Measurements from ENCODE around the gene C11orf24.
A peak's percentile ranks its signal among the peaks of the same experiment; 100 is the strongest.
"Not testable (repeated sequence)": the region's sequence is repeated elsewhere in the genome, so short reads cannot be mapped to it uniquely, and the experiment has no call there.

Gene C11orf24

DNA sequence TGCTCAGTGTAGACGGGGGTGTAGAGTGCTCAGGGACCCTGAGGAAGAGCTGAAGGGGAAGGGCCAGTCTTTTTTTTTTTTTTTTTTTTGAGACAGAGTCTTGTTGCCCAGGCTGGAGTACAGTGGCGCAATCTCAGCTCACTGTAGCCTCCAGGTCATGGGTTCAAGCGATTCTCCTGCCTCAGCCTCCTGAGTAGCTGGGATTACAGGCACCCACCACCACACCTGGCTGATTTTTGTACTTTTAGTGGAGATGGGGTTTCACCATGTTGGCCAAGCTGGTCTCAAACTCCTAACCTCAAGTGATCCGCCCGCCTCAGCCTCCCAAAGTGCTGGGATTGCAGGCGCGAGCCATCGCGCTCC lies 27.7 kb upstream of the C11orf24 start:
- not testable (repeated sequence) for DNase-seq (ENCODE audit: low spot score)

DNA sequence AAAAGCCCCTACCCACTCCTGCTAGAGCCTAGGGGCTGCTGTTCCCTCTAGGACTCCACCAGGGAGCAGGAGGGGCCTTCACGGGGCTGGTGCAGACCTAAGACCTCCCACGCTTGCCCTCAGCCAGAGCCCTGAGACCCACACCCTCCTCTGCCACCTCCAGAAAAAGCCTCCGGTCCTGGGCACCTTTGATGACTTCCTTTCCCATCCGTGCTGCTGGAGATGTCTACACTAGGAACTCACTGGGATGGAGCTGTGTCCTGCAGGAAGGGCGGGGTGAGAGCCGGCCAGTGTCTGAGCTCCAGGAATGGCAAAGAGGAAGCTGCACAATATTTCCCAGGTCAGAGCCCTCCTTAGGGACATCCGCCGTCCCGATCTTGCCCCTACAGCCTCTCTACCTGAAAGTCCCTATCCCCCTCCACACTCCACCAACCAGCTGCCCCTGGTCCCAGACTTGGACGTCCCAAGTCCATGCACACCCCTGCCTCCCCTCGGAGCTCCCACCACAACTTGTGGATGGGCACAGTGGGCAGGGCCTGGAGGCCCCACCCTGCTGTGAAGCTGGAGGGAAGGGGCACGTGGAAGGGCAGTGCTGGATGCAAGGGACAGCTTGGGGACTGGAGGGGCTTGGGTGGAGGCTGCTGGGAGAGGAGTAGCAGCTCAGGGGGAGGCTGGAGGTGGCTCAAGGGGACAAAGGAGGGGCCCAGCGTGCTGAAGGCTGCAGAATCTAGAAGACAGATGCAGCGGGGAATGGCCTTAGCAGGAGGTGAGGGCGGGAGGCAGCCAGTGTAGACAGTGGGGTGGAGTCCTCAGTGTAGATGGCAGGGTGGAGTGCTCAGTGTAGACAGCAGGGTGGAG lies 27.1 kb upstream of the C11orf24 start:
- peak; percentile 76 for DNase-seq (ENCODE audit: low spot score)

- peak; percentile 95 for DNase-seq (ENCODE audit: low spot score)
Observed at GRCh38 chr11:68297812-68298658, 26.3 kb upstream of the C11orf24 start.

GRCh38 chr11:68297494-68297811 lies 25.7 kb upstream of the C11orf24 start:
- no peak for DNase-seq (ENCODE audit: low spot score)

DNA sequence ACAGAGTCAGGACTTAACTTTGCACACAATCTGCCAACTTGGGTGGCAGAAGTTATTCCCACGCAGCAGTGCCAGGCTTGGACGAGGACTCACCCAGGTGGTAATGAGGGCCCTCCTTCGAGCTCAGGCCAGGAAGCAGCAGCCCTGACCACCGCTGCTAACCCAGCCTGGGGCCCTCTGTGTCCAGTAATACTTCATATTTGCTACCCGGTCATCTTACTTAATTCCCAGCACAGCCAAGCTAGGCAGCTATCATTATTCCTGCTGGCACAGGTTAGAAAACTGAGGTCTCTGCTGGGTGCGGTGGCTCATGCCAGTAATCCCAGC lies 25.2 kb upstream of the C11orf24 start:
- no peak for DNase-seq (ENCODE audit: low spot score)

- no peak for DNase-seq (ENCODE audit: low spot score)
Observed at GRCh38 chr11:68296344-68297051, 24.7 kb upstream of the C11orf24 start.

DNA sequence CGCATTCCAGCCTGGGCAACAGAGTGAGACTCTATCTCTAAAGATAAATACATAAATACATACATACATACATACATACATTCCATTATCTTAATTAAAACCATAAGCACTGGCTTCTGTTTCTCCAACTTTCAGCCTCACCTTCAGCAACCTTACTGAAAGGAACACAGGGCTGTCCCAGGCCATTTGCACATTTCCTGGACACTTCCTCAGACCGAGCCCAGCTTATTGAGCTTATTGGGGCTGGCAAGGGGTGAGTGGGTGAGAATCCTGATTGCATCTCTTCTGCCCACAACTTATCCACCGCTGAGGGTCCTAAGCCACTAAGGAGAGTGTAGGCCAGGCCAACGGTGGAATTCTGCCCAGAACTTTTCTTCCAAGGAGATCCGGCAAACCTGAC lies 24.2 kb upstream of the C11orf24 start:
- DNase-seq (ENCODE audit: low spot score): no peak

DNA sequence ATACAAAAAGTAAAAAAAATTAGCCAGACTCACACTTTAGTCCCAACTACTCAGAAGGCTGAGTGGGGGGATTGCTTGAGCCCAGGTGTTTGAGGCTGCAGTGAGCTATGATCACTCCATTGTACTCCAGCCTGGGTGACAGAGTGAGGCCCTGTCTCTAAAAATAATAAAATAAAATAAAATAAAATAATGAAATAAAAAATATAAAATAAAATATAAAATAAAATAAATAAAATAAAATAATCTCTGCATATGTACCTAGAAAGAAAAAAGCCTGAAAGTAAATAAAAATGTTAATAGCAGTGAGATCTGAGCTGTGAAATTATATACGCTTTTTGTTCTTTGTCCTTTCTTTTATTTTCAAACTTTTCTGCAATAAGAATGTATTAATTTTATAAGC lies 23.5 kb upstream of the C11orf24 start:
- DNase-seq (ENCODE audit: low spot score): no peak

DNA sequence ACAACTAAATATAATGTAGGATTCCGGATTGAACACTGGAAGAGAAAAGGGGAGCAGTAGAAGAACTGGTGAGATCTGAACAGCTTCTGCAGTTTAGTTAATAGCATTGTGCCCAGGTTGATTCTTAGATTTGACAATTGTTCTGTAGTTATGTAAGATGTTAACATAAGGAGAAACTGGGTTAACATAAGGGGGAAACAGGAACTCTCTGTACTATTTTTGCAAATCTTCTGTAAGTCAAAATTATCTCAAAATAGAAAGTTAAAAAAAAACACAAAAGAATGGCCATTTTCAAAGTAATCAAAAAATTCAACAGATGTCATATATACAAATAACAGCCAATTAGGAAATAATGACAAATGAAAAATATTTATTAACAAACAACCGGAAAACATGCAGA lies 21.9 kb upstream of the C11orf24 start:
- DNase-seq (ENCODE audit: low spot score): no peak

DNA sequence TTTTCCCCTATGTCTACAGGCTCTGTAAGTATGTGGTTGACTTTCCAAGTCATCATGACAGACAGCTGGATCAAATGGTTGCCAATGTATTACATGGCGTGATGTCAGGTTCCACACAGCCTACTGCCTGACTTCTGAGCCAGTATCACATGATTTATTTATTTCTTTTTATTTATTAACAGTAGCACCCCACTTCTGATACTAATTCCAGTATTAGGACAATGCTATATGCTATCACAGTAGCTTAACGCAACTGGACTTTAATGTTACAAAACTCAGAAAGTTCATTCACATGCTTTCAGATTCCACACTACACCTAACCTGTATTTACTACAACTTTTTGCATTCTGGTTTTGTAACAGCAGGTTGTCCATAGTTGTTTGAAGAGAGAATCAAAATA lies 17.7 kb upstream of the C11orf24 start:
- no peak for DNase-seq (ENCODE audit: low spot score)

DNA sequence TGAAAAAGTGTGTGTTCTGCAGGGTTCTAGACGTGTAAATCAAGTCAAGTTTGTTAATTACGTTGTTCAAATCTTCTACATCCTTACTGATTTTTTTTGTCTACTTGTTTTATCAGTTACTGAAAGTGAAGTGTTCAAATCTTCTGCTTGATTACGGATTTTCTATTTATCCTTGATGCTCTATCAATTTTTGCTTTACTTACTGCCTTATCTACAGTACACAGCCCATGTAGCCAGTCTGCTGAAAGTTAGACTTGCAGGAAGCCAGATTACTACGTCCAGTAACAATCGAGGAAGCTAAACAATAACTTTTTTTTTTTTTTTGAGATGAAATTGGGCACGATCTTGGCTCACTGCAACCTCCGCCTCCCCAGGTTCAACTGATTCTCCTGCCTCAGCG lies 15.6 kb upstream of the C11orf24 start:
- DNase-seq (ENCODE audit: low spot score): no peak

GRCh38 chr11:68284588-68284987 lies 12.8 kb upstream of the C11orf24 start:
- DNase-seq (ENCODE audit: low spot score): not testable (repeated sequence)

DNA sequence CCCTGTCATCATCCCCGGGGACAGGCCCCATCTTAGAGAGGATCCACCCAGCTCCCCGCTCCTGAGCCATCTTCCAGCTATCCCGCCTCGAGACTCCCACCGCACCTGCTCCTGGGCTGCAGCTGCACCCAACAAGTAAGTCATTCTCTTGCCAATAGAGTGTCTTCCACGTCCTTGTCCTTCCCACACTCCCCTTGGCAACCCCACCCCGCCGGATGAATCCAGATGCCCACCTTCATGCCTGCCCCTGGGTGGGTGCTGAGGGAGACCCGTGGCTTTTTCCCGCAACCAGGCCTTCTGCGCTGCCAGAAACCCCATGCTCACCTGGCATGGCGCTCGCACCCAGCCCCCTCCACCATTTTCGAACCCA lies 11.1 kb upstream of the C11orf24 start:
- no peak for DNase-seq (ENCODE audit: low spot score)

- peak; percentile 59 for DNase-seq (ENCODE audit: low spot score)
Observed at GRCh38 chr11:68282141-68282860, 10.5 kb upstream of the C11orf24 start.

DNA sequence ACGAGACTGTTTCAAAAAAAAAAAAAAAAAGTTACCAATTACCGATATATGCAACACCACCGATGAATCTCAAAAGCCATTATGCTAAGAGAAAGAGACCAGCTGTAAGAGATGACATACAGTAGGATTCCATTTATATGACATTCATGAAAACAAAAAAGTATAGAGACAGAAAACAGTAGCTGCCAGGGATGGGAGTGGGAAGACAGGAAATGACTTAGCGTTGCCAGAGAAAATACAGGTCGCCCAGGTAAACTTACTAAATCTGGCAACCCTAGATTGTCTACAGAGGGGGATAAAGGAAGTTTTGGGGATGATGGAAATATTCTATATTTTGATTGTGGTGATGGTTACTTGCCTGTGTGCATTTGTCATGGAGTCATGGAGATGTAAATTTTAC lies 7.9 kb upstream of the C11orf24 start:
- DNase-seq (ENCODE audit: low spot score): no peak

GRCh38 chr11:68276861-68277260 lies 5.1 kb upstream of the C11orf24 start:
- DNase-seq (ENCODE audit: low spot score): no peak

DNA sequence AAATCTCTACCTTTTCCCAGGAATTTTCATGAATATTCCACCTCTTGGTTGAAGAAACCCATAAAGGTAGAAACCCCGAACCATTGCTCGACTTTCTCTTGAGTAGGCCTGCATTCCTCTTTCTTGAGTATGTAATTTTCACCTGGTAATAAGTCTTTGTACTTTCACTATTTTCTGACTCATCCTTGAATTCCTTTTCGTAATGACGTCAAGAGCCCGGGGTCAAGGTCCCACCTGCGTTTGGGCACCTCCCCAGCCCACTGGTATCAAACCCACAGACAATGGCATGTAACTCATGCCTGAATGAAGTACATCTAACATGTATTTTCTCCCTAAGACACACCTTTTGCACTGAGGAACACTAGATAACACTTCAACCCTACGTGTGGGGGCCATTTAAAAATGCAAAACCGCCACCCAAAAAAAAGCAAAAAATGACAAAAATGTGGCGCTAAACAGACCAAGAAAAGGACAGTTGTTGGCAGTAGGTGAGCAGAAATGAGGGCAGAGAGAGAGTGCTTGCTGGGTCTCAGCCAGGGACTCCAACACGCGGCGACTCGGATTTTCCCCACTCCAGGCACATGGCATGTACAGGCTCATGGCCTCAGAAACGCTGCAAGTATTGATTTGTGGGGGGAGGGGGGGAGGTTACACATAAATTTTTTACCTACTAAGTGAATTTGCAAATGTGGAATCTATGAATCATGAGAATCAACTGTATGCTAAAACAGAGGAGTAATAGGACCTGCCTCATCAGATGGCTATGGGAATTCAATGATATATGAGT lies 4.1 kb upstream of the C11orf24 start:
- DNase-seq (ENCODE audit: low spot score): peak; percentile 20

- DNase-seq (ENCODE audit: low spot score): no peak
Observed at GRCh38 chr11:68274306-68274705, 2.5 kb upstream of the C11orf24 start.

DNA sequence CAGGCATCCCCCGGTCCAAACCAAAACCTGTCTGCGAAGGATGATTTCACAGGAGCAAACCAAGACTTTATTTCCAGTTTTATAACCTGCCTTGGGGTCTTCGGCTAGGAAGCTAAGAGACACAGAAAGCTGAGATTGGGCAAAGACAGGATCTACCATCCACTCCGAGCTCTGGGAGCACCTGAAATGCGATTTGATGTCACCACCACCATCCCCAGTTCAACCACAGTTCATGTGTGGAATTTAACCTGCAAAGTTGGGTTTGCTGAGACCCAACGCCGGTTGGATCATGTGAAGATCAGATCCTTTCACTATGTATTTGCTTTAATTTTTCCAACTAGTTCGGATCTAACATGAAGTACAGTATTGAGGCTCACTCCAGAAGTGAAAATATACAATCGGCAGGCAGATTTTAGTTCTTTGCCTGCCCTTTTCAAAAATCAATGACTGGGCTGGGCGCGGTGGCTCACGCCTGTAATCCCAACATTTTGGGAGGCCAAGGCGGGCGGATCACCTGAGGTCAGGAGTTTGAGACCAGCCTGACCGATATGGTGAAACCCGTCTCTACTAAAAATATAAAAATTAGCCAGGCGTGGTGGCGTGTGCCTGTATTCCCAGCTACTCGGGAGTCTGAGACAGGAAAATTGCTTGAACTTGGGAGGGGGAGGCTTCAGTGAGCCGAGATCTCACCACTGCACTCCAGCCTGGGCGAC lies 1.4 kb upstream of the C11orf24 start:
- DNase-seq (ENCODE audit: low spot score): no peak

- peak; percentile 88 for DNase-seq (ENCODE audit: low spot score)
Observed at GRCh38 chr11:68271023-68271780, 571 bp downstream of the C11orf24 start.

All from SW480 (cell line).